AG09309 (cell line): Measurements from ENCODE around the gene GPR107.

Experiments
- DNase-seq: peaks from one replicate; pipeline ENCODE4 v3.0.0-alpha.2; 2010; ENCODE audit warnings: low read depth
- H3K4me3 ChIP-seq: 2 replicates; pipeline ENCODE4 v1.5.1; 2011; ENCODE audit warnings: mild to moderate bottlenecking, low read depth, low read length, moderate library complexity; ENCODE audit not compliant: control insufficient read depth
- CTCF ChIP-seq: IDR thresholded peaks from 2 replicates; pipeline ENCODE4 v1.5.1; 2011; ENCODE audit warnings: mild to moderate bottlenecking, low read depth, low read length, inconsistent platforms; ENCODE audit not compliant: insufficient read depth, control insufficient read depth; ENCODE audit errors: missing control alignments

GPR107 gene

GRCh38 chr9:130150779-130151382, 97.2 kb downstream of the GPR107 start:
- TF ChIP-seq CTCF: no peak
- no peak overlapping the region for H3K4me3 ChIP-seq
- no peak for DNase-seq

- TF ChIP-seq CTCF: no peak
- H3K4me3 ChIP-seq: no peak overlapping the region
- DNase-seq: no peak
Observed at GRCh38 chr9:130154816-130155215, 101.1 kb downstream of the GPR107 start.

GRCh38 chr9:130155647-130156046, 101.9 kb downstream of the GPR107 start:
- no peak for DNase-seq
- no peak for TF ChIP-seq CTCF
- H3K4me3 ChIP-seq: no peak overlapping the region

- TF ChIP-seq CTCF: no peak
- no peak for DNase-seq
Observed at GRCh38 chr9:130156672-130157071, 103.0 kb downstream of the GPR107 start.

GRCh38 chr9:130157079-130157478, 103.4 kb downstream of the GPR107 start:
- TF ChIP-seq CTCF: no peak
- DNase-seq: no peak
- H3K4me3 ChIP-seq: no peak overlapping the region

More at GRCh38 chr9:130156672-130157071, 103.0 kb downstream of the GPR107 start:
- no peak overlapping the region for H3K4me3 ChIP-seq

- TF ChIP-seq CTCF: no peak
- no peak overlapping the region for H3K4me3 ChIP-seq
- DNase-seq: no peak
Observed at GRCh38 chr9:130158001-130158400, 104.3 kb downstream of the GPR107 start.
